PC-9 (cell line): Measurements from ENCODE around the gene CACNA1D.

Source experiments
- CTCF ChIP-seq: fragments of 200-600 bp; sonication (generic); conservative IDR thresholded peaks from 2 replicates; pipeline ENCODE4 v1.6.1; 2017; ENCODE audit warnings: mixed run types, antibody characterized with exemption, mild to moderate bottlenecking, moderate library complexity
- EZH2 ChIP-seq: fragments of 200-600 bp; sonication (generic); IDR thresholded peaks from 2 replicates; pipeline ENCODE4 v1.8.0; 2017; ENCODE audit warnings: antibody characterized with exemption, low read depth

GRCh38 chr3:53758846-53759245 is 264.4 kb downstream of the CACNA1D start:
- TF ChIP-seq CTCF (no peak), EZH2 (no peak)
